Lower lobe of right lung (tissue), 2 donors: Measurements from ENCODE around the gene NEK4. TPM values are rescaled to one million over a fixed set of nuclear protein-coding genes. Genes with fewer than 3 reads are reported as not detected.

Experiments
- ATAC-seq, 2 donors: fragments of 200-7000 bp; cut with Tn5 transposase; one replicate each; pipeline ENCODE4 v1.9.1; 2020 to 2022; ENCODE audit warnings: mild to moderate bottlenecking in 2 of 2, moderate library complexity in 2 of 2
- DNase-seq: peaks from one replicate; pipeline ENCODE4 v3.0.0-alpha.2; 2020
- H3K27ac ChIP-seq: fragments of 200-600 bp; one replicate; pipeline ENCODE4 v1.8.0; 2022
- H3K27me3 ChIP-seq: fragments of 200-600 bp; one replicate; pipeline ENCODE4 v1.8.0; 2022; ENCODE audit warnings: low read depth
- H3K36me3 ChIP-seq: fragments of 200-600 bp; one replicate; pipeline ENCODE4 v1.8.0; 2022; ENCODE audit warnings: mild to moderate bottlenecking
- H3K4me1 ChIP-seq: fragments of 200-600 bp; one replicate; pipeline ENCODE4 v1.8.0; 2022
- H3K4me3 ChIP-seq: fragments of 200-600 bp; one replicate; pipeline ENCODE4 v1.8.0; 2022; ENCODE audit warnings: mild to moderate bottlenecking
- H3K9me3 ChIP-seq: fragments of 200-600 bp; one replicate; pipeline ENCODE4 v1.8.0; 2022
- CTCF ChIP-seq: fragments of 200-600 bp; IDR thresholded peaks from one replicate; pipeline ENCODE4 v1.8.0; 2022; ENCODE audit warnings: antibody characterized with exemption, mild to moderate bottlenecking
- intact Hi-C: fragments of 100-400 bp; cut with DNase I; formaldehyde crosslinking; loops from one replicate; pipeline ENCODE4 v1.11.0; 2022
- total RNA-seq: library from RNA; stranded (reverse); fragmentation: NEBNext Ultra II Directional; extraction: Animal tissue kit (Norgen Biotek cat#: 25700); gene quantifications from one replicate; pipeline ENCODE4 v1.2.1, GENCODE V29; 2021
- donor health status: DM: no; HTN: yes; CAD: no; lungs with severe emphysema.

NEK4 gene
- total RNA-seq, 1 donor from 2014 or later = 25.1 TPM

- Histone ChIP-seq H3K27me3 (no peaks in the 10 kb centered on the region), H3K4me3 (no peak overlapping the region), H3K36me3 (no peaks in the 10 kb centered on the region), H3K27ac (no peak overlapping the region), H3K4me1 (no peaks in the 10 kb centered on the region), H3K9me3 (no peaks in the 10 kb centered on the region)
- TF ChIP-seq CTCF = no peak
- no peak for ATAC-seq
- intact Hi-C loops = no loop called here
- peak; percentile 35 for DNase-seq
These were observed 15.8 kb upstream of the NEK4 start for GRCh38 chr3:52786330-52787215.

GRCh38 chr3:52784931-52785590 lies 14.3 kb upstream of the NEK4 start:
- intact Hi-C loops = no loop called here
- ATAC-seq (no peak), DNase-seq (peak; percentile 26)
- Histone ChIP-seq H3K4me1 (no peaks in the 10 kb centered on the region), H3K36me3 (no peaks in the 10 kb centered on the region), H3K4me3 (no peak overlapping the region), H3K27me3 (no peaks in the 10 kb centered on the region), H3K27ac (no peak overlapping the region), H3K9me3 (no peaks in the 10 kb centered on the region)
- no peak for TF ChIP-seq CTCF

GRCh38 chr3:52784021-52784621 lies 13.4 kb upstream of the NEK4 start:
- Histone ChIP-seq H3K27me3 (no peaks in the 10 kb centered on the region), H3K36me3 (no peaks in the 10 kb centered on the region), H3K9me3 (no peaks in the 10 kb centered on the region), H3K4me3 (no peak overlapping the region), H3K27ac (no peak overlapping the region), H3K4me1 (no peaks in the 10 kb centered on the region)
- ATAC-seq (no peak), DNase-seq (peak; percentile 30)
- no peak for TF ChIP-seq CTCF
- intact Hi-C loops = no loop called here

GRCh38 chr3:52783211-52783555 lies 12.4 kb upstream of the NEK4 start:
- no peak overlapping the region for H3K4me3 ChIP-seq
- ATAC-seq (no peak), DNase-seq (no peak)
- H3K27ac ChIP-seq = no peak overlapping the region
- TF ChIP-seq CTCF = no peak
- no peaks in the 10 kb centered on the region for H3K27me3 ChIP-seq
- H3K36me3 ChIP-seq = no peaks in the 10 kb centered on the region
- intact Hi-C loops = no loop called here
- H3K4me1 ChIP-seq = no peaks in the 10 kb centered on the region
- H3K9me3 ChIP-seq = no peaks in the 10 kb centered on the region

- ATAC-seq = no peak
- Histone ChIP-seq H3K36me3 (no peaks in the 10 kb centered on the region), H3K27ac (no peak overlapping the region), H3K9me3 (no peaks in the 10 kb centered on the region), H3K4me1 (no peaks in the 10 kb centered on the region), H3K4me3 (no peak overlapping the region), H3K27me3 (no peaks in the 10 kb centered on the region)
- TF ChIP-seq CTCF = no peak
- DNase-seq = peak; percentile 20
- intact Hi-C loops = no loop called here
These were observed 11.9 kb upstream of the NEK4 start for GRCh38 chr3:52782412-52783210.
